HepG2 (cell line): ENCODE data around the gene KRABD2.
A peak's percentile ranks its signal among the peaks of the same experiment; 100 is the strongest.

Experiments used
- GZF1 ChIP-seq: sonication (generic); formaldehyde crosslinking; IDR thresholded peaks from 2 replicates; pipeline ENCODE4 v1.5.1; 2020; ENCODE audit warnings: mild to moderate bottlenecking, missing genetic modification reagents
- JUND ChIP-seq: sonication (generic); formaldehyde crosslinking; IDR thresholded peaks from 2 replicates; pipeline ENCODE4 v1.8.0; 2022; ENCODE audit warnings: mild to moderate bottlenecking, missing genetic modification reagents
- KLF9 ChIP-seq: IDR thresholded peaks from 2 replicates; pipeline ENCODE4 v1.6.1; 2016; ENCODE audit warnings: low read depth
- MED8 ChIP-seq: sonication (generic); formaldehyde crosslinking; IDR thresholded peaks from 2 replicates; pipeline ENCODE4 v1.8.1; 2023; ENCODE audit warnings: mild to moderate bottlenecking, missing genetic modification reagents; ENCODE audit not compliant: insufficient replicate concordance
- MTA1 ChIP-seq: sonication (generic); formaldehyde crosslinking; IDR thresholded peaks from 2 replicates; pipeline ENCODE4 v1.4.0; 2020; ENCODE audit warnings: missing genetic modification reagents, mild to moderate bottlenecking, borderline replicate concordance
- ONECUT2 ChIP-seq: sonication (generic); formaldehyde crosslinking; IDR thresholded peaks from 2 replicates; pipeline ENCODE4 v1.4.0; 2020; ENCODE audit warnings: missing genetic modification reagents
- SOX13 ChIP-seq, 3 experiments: fragments of 450-650 bp in 1 of 3; sonication (generic) in 1 of 3; formaldehyde crosslinking in 1 of 3; IDR thresholded peaks in 2 of 3; conservative IDR thresholded peaks in 1 of 3; 2 replicates each; pipeline versions ENCODE4 v1.5.0 to v1.6.1; 2016 to 2020; ENCODE audit warnings: antibody characterized with exemption in 1 of 3, mild to moderate bottlenecking in 1 of 3, missing compliant biosample characterization in 1 of 3, missing genetic modification reagents in 1 of 3, moderate library complexity in 1 of 3
- SP140L ChIP-seq: sonication (generic); formaldehyde crosslinking; IDR thresholded peaks from 2 replicates; pipeline ENCODE4 v1.4.0; 2020; ENCODE audit warnings: missing genetic modification reagents, borderline replicate concordance
- SRY ChIP-seq: sonication (generic); formaldehyde crosslinking; IDR thresholded peaks from 2 replicates; pipeline ENCODE4 v1.8.0; 2022; ENCODE audit warnings: mild to moderate bottlenecking, missing genetic modification reagents
- ZBTB20 ChIP-seq: sonication (generic); formaldehyde crosslinking; IDR thresholded peaks from 2 replicates; pipeline ENCODE4 v1.8.1; 2023; ENCODE audit warnings: missing genetic modification reagents, low read depth, mild to moderate bottlenecking, borderline replicate concordance
- TF ChIP-seq, protein P1 (sequence below): sonication (generic); formaldehyde crosslinking; IDR thresholded peaks from 2 replicates; pipeline ENCODE4 v1.8.1; 2022; ENCODE audit warnings: low read depth, mild to moderate bottlenecking, missing genetic modification reagents
- TF ChIP-seq, protein P2 (sequence below): sonication (generic); formaldehyde crosslinking; IDR thresholded peaks from 2 replicates; pipeline ENCODE4 v1.8.1; 2022; ENCODE audit warnings: mild to moderate bottlenecking, missing genetic modification reagents
- TF ChIP-seq, protein P3 (sequence below): sonication (generic); formaldehyde crosslinking; IDR thresholded peaks from one replicate; pipeline ENCODE4 v1.5.1; 2020; ENCODE audit warnings: mild to moderate bottlenecking, missing genetic modification reagents; ENCODE audit errors: not compliant biosample characterization
- TF ChIP-seq, protein P4 (sequence below): sonication (generic); formaldehyde crosslinking; IDR thresholded peaks from 2 replicates; pipeline ENCODE4 v1.5.0; 2020; ENCODE audit warnings: missing genetic modification reagents

Gene KRABD2

DNA sequence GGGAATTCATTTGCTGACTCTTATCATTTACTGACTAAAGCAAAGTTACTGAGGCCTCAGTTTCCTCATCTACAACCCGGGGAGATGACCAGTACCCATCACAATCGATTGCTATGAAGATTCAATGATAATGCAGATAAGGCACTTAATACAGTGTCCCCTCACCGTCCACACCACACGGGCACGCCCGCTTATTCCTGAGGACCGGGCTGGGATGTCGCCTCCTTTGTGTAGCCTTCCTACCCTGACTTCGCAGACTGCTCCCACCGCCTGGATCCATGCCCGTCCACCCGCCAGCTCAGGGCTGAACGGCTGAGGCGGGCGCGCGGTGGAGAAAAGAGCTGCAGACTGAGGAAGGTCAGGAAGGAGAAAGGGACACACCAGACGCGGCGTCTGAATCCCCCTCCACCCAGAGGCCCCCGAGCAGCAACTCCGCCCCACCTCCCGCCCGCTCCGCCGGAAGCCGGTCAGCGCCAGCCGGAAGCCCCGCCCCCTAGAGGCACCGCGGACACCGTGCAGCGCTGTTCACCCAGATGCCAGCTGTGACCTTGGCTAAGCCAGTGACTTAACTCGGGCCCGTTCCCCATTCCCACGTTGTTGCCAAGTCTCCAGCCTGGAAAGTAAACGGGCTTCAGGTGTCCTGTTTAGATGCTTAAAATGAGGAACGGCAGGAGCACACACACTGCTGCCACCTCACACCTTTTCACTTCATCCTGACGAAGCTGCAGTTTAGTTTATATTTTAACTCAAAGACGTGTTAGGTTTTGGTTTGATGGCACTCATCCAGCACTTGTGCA lies at the start of gene KRABD2 (continued):
- TF ChIP-seq, protein P1, sequence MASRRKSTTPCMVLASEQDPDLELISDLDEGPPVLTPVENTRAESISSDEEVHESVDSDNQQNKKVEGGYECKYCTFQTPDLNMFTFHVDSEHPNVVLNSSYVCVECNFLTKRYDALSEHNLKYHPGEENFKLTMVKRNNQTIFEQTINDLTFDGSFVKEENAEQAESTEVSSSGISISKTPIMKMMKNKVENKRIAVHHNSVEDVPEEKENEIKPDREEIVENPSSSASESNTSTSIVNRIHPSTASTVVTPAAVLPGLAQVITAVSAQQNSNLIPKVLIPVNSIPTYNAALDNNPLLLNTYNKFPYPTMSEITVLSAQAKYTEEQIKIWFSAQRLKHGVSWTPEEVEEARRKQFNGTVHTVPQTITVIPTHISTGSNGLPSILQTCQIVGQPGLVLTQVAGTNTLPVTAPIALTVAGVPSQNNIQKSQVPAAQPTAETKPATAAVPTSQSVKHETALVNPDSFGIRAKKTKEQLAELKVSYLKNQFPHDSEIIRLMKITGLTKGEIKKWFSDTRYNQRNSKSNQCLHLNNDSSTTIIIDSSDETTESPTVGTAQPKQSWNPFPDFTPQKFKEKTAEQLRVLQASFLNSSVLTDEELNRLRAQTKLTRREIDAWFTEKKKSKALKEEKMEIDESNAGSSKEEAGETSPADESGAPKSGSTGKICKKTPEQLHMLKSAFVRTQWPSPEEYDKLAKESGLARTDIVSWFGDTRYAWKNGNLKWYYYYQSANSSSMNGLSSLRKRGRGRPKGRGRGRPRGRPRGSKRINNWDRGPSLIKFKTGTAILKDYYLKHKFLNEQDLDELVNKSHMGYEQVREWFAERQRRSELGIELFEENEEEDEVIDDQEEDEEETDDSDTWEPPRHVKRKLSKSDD (CRISPR knock-in tag) = 0 out of 2 replicates have a peak, but pooled peaks have one; percentile 68
- TF ChIP-seq SP140L (no peak), ZBTB20 (CRISPR knock-in tag) (0 out of 2 replicates have a peak, but pooled peaks have one; percentile 35), JUND (peak; percentile 32; the same call in 1 of the 2 replicates), ONECUT2 (CRISPR knock-in tag) (no peak; the same call in 1 of the 2 replicates), SRY (CRISPR knock-in tag) (no peak), GZF1 (CRISPR knock-in tag) (no peak), SOX13 (IDR thresholded peaks at IDR 0.05) (no peak; the same call in 1 of the 2 replicates), SOX13 (CRISPR knock-in tag; conservative IDR thresholded peaks at IDR 0.05 in 1 of 2, IDR thresholded peaks at IDR 0.05 in 1 of 2) (peak in 1 of 2 experiments; percentile 30; a peak in 1 of 4 replicates), MTA1 (peak; percentile 52; the same call in 1 of the 2 replicates), KLF9 (CRISPR knock-in tag) (0 out of 2 replicates have a peak, but pooled peaks have one; percentile 31), MED8 (CRISPR knock-in tag) (no peak)
- TF ChIP-seq, protein P2, sequence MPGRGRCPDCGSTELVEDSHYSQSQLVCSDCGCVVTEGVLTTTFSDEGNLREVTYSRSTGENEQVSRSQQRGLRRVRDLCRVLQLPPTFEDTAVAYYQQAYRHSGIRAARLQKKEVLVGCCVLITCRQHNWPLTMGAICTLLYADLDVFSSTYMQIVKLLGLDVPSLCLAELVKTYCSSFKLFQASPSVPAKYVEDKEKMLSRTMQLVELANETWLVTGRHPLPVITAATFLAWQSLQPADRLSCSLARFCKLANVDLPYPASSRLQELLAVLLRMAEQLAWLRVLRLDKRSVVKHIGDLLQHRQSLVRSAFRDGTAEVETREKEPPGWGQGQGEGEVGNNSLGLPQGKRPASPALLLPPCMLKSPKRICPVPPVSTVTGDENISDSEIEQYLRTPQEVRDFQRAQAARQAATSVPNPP (CRISPR knock-in tag) = no peak
- TF ChIP-seq, protein P3, sequence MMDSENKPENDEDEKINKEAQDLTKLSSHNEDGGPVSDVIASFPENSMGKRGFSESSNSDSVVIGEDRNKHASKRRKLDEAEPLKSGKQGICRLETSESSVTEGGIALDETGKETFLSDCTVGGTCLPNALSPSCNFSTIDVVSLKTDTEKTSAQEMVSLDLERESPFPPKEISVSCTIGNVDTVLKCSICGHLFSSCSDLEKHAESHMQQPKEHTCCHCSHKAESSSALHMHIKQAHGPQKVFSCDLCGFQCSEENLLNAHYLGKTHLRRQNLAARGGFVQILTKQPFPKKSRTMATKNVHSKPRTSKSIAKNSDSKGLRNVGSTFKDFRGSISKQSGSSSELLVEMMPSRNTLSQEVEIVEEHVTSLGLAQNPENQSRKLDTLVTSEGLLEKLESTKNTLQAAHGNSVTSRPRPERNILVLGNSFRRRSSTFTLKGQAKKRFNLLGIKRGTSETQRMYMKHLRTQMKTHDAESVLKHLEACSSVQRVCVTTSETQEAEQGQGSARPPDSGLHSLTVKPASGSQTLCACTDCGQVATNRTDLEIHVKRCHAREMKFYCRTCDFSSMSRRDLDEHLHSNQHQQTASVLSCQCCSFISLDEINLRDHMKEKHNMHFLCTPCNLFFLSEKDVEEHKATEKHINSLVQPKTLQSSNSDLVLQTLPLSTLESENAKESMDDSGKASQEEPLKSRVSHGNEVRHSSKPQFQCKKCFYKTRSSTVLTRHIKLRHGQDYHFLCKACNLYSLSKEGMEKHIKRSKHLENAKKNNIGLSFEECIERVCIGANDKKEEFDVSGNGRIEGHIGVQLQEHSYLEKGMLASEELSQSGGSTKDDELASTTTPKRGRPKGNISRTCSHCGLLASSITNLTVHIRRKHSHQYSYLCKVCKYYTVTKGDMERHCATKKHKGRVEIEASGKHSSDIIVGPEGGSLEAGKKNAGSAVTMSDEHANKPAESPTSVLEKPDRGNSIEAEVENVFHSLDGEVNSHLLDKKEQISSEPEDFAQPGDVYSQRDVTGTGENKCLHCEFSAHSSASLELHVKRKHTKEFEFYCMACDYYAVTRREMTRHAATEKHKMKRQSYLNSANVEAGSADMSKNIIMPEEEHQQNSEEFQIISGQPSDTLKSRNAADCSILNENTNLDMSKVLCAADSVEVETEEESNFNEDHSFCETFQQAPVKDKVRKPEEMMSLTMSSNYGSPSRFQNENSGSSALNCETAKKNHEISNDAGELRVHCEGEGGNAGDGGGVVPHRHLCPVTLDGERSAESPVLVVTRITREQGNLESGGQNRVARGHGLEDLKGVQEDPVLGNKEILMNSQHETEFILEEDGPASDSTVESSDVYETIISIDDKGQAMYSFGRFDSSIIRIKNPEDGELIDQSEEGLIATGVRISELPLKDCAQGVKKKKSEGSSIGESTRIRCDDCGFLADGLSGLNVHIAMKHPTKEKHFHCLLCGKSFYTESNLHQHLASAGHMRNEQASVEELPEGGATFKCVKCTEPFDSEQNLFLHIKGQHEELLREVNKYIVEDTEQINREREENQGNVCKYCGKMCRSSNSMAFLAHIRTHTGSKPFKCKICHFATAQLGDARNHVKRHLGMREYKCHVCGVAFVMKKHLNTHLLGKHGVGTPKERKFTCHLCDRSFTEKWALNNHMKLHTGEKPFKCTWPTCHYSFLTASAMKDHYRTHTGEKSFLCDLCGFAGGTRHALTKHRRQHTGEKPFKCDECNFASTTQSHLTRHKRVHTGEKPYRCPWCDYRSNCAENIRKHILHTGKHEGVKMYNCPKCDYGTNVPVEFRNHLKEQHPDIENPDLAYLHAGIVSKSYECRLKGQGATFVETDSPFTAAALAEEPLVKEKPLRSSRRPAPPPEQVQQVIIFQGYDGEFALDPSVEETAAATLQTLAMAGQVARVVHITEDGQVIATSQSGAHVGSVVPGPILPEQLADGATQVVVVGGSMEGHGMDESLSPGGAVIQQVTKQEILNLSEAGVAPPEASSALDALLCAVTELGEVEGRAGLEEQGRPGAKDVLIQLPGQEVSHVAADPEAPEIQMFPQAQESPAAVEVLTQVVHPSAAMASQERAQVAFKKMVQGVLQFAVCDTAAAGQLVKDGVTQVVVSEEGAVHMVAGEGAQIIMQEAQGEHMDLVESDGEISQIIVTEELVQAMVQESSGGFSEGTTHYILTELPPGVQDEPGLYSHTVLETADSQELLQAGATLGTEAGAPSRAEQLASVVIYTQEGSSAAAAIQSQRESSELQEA (CRISPR knock-in tag) = peak; percentile 73
- TF ChIP-seq, protein P4, sequence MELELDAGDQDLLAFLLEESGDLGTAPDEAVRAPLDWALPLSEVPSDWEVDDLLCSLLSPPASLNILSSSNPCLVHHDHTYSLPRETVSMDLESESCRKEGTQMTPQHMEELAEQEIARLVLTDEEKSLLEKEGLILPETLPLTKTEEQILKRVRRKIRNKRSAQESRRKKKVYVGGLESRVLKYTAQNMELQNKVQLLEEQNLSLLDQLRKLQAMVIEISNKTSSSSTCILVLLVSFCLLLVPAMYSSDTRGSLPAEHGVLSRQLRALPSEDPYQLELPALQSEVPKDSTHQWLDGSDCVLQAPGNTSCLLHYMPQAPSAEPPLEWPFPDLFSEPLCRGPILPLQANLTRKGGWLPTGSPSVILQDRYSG (CRISPR knock-in tag) = no peak
